CD14-positive monocyte (primary cell): Measurements from ENCODE around the gene NR3C1. TPM values are rescaled to one million over a fixed set of nuclear protein-coding genes. Genes with fewer than 3 reads are reported as not detected.

Experiments
- DNase-seq, 3 donors: peaks; one replicate each; pipeline ENCODE4 v3.0.0-alpha.2; 2011 to 2022
- H2AFZ ChIP-seq: 2 replicates; pipeline ENCODE4 v1.6.0; 2012; ENCODE audit warnings: mild to moderate bottlenecking, low read depth, low read length, inconsistent platforms; ENCODE audit not compliant: insufficient read depth, poor library complexity, severe bottlenecking
- H3K27ac ChIP-seq, 2 donors: 1 replicate in 1 of 2; 2 replicates in 1 of 2; pipeline ENCODE4 v1.5.1; 2012 to 2013; ENCODE audit warnings: low read length in 2 of 2, control low read depth in 1 of 2, inconsistent platforms in 1 of 2, low read depth in 1 of 2, mild to moderate bottlenecking in 1 of 2
- H3K27me3 ChIP-seq, 2 donors: one replicate each; pipeline versions ENCODE4 v1.6.0 to v1.6.1; 2011 to 2013; ENCODE audit warnings: low read length in 2 of 2; ENCODE audit not compliant: control insufficient read depth in 2 of 2, insufficient read depth in 2 of 2
- H3K36me3 ChIP-seq, 2 donors: replicated peaks in 1 of 2; 1 replicate in 1 of 2; 2 replicates in 1 of 2; pipeline versions ENCODE4 v1.5.1 to v1.6.1; 2012 to 2013; ENCODE audit warnings: low read length in 2 of 2, control low read depth in 1 of 2, inconsistent platforms in 1 of 2, mild to moderate bottlenecking in 1 of 2; ENCODE audit not compliant: insufficient read depth in 2 of 2, control insufficient read depth in 1 of 2
- H3K4me1 ChIP-seq, 2 donors: 1 replicate in 1 of 2; 2 replicates in 1 of 2; pipeline versions ENCODE4 v1.5.1 to v1.6.1; 2012 to 2013; ENCODE audit warnings: low read length in 2 of 2, control low read depth in 1 of 2, inconsistent platforms in 1 of 2, mild to moderate bottlenecking in 1 of 2, moderate library complexity in 1 of 2; ENCODE audit not compliant: insufficient read depth in 2 of 2, control insufficient read depth in 1 of 2
- H3K4me2 ChIP-seq: replicated peaks from 2 replicates; pipeline ENCODE3; 2012; ENCODE audit warnings: low read length, moderate library complexity, mild to moderate bottlenecking; ENCODE audit not compliant: poor library complexity, severe bottlenecking; ENCODE audit errors: extremely low read depth
- H3K4me3 ChIP-seq, 3 experiments: fragments of 200-600 bp in 1 of 3; sonication (generic) in 1 of 3; replicated peaks in 1 of 3; 1 replicate in 2 of 3; 2 replicates in 1 of 3; pipeline ENCODE4 v1.5.1; 2011 to 2013; ENCODE audit warnings: low read length in 3 of 3, mild to moderate bottlenecking in 3 of 3, control low read depth in 2 of 3, low read depth in 2 of 3, inconsistent platforms in 1 of 3, moderate library complexity in 1 of 3
- H3K79me2 ChIP-seq: 2 replicates; pipeline ENCODE4 v1.6.0; 2012; ENCODE audit warnings: mild to moderate bottlenecking, control low read depth, inconsistent platforms, low read length, moderate library complexity; ENCODE audit not compliant: insufficient read depth
- H3K9ac ChIP-seq: 2 replicates; pipeline ENCODE4 v1.6.0; 2017; ENCODE audit warnings: low read length, mild to moderate bottlenecking; ENCODE audit not compliant: insufficient read depth, poor library complexity, severe bottlenecking
- H3K9me3 ChIP-seq, 2 donors: replicated peaks in 1 of 2; 1 replicate in 1 of 2; 2 replicates in 1 of 2; pipeline versions ENCODE4 v1.5.1 to v1.6.1; 2012 to 2013; ENCODE audit warnings: low read length in 2 of 2, control low read depth in 1 of 2; ENCODE audit not compliant: control insufficient read depth in 1 of 2, insufficient read depth in 1 of 2
- H4K20me1 ChIP-seq: 2 replicates; pipeline ENCODE4 v1.6.0; 2012; ENCODE audit warnings: mild to moderate bottlenecking, low read length, control low read depth, moderate library complexity; ENCODE audit not compliant: insufficient read depth
- H3K27ac Mint-ChIP-seq, 7 donors: one replicate each; pipeline ENCODE4 v1.8.0; 2020; ENCODE audit warnings: mild to moderate bottlenecking in 7 of 7, mixed read lengths in 7 of 7, moderate library complexity in 6 of 7, inconsistent platforms in 2 of 7
- H3K27me3 Mint-ChIP-seq, 3 donors: one replicate each; pipeline ENCODE4 v1.8.0; 2021 to 2022; ENCODE audit warnings: low read depth in 3 of 3, mild to moderate bottlenecking in 3 of 3, mixed read lengths in 3 of 3, moderate library complexity in 3 of 3, inconsistent platforms in 1 of 3
- H3K36me3 Mint-ChIP-seq, 2 donors: one replicate each; pipeline ENCODE4 v1.8.0; 2020; ENCODE audit warnings: mixed read lengths in 2 of 2, inconsistent platforms in 1 of 2, mild to moderate bottlenecking in 1 of 2
- H3K4me1 Mint-ChIP-seq: one replicate; pipeline ENCODE4 v1.8.0; 2020; ENCODE audit warnings: mild to moderate bottlenecking, mixed read lengths
- H3K4me3 Mint-ChIP-seq, 2 donors: one replicate each; pipeline ENCODE4 v1.8.0; 2020; ENCODE audit warnings: mild to moderate bottlenecking in 2 of 2, mixed read lengths in 2 of 2, moderate library complexity in 1 of 2
- H3K9me3 Mint-ChIP-seq, 7 donors: one replicate each; pipeline ENCODE4 v1.8.0; 2020 to 2022; ENCODE audit warnings: mixed read lengths in 7 of 7, mild to moderate bottlenecking in 6 of 7, moderate library complexity in 6 of 7, inconsistent platforms in 2 of 7
- WGBS: methylation state at CpG from one replicate; pipeline ENCODE4 v1.1.5; 2013; ENCODE audit warnings: missing lambda C conversion rate; ENCODE audit not compliant: insufficient coverage; 5-methylcytosine and 5-hydroxymethylcytosine counted together
- intact Hi-C, 2 donors: fragments of 100-400 bp; cut with micrococcal nuclease; formaldehyde crosslinking; loops; one replicate each; pipeline versions ENCODE4 v1.15.0 to v1.15.1; 2023
- polyA plus RNA-seq, 3 donors: library from polyadenylated mRNA; depleted of rRNA in 1 of 3; unstranded in 2 of 3; stranded (reverse) in 1 of 3; fragments of 300-500 nt in 2 of 3; fragments of >200 nt in 1 of 3; fragmentation: Illumina TruSeq in 2 of 3; gene quantifications; 1 replicate in 2 of 3; 2 replicates in 1 of 3; pipeline ENCODE4 v1.2.3, GENCODE V29; 2012 to 2021
- TF ChIP-seq, protein P1 (sequence below): fragments of 200-600 bp; IDR thresholded peaks from one replicate; pipeline ENCODE4 v1.8.0; 2022; ENCODE audit warnings: antibody characterized with exemption, mild to moderate bottlenecking

NR3C1 gene
- polyA plus RNA-seq, 3 donors, result 25.4 to 82.8 (median 75.1) TPM

DNA sequence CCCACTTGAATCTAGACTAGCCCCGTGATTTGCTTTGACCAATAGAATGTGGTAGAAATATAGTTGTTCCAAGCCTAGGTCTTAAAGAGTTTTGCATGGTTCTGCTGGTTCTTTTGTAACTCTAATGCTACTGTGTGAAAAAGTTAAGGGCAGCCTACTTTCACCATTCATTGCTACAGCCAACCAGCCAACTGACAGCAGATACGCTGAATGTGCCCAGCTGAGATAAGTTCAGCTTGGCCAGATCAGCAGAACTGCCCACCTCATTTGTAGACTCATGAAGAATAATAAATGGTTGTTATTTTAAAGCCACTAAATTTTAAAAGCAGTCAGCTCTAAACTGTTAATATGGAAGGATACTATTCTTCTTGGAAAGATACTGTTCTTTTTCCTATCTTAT is 23.9 kb downstream of the NR3C1 start:
- Histone ChIP-seq H3K4me1 (peaks cover 4 to 11% of the 10 kb centered on the region in 2 donors), H3K4me3 (no peak overlapping the region), H3K27me3 (no peaks in the 10 kb centered on the region), H3K36me3 (peaks cover 0 to 29% of the 10 kb centered on the region in 2 donors), H3K9ac (no peak overlapping the region), H4K20me1 (peaks cover 100% of the 10 kb centered on the region), H3K27ac (no peak overlapping the region), H2AFZ (no peak overlapping the region), H3K79me2 (peaks cover 100% of the 10 kb centered on the region), H3K9me3 (peaks cover 5 to 6% of the 10 kb centered on the region in 2 donors), H3K4me2 (no peak overlapping the region)
- Mint-ChIP-seq H3K4me3 (no peak overlapping the region), H3K27me3 (no peaks in the 10 kb centered on the region), H3K27ac (peak overlapping the region in 2 of 7 donors; percentile 36 to 62), H3K36me3 (peaks cover 20 to 40% of the 10 kb centered on the region in 2 donors), H3K9me3 (peaks cover 6 to 9% (median 8%) of the 10 kb centered on the region in 7 donors), H3K4me1 (peaks cover 54% of the 10 kb centered on the region)
- no peak for DNase-seq
- TF ChIP-seq, protein P1, sequence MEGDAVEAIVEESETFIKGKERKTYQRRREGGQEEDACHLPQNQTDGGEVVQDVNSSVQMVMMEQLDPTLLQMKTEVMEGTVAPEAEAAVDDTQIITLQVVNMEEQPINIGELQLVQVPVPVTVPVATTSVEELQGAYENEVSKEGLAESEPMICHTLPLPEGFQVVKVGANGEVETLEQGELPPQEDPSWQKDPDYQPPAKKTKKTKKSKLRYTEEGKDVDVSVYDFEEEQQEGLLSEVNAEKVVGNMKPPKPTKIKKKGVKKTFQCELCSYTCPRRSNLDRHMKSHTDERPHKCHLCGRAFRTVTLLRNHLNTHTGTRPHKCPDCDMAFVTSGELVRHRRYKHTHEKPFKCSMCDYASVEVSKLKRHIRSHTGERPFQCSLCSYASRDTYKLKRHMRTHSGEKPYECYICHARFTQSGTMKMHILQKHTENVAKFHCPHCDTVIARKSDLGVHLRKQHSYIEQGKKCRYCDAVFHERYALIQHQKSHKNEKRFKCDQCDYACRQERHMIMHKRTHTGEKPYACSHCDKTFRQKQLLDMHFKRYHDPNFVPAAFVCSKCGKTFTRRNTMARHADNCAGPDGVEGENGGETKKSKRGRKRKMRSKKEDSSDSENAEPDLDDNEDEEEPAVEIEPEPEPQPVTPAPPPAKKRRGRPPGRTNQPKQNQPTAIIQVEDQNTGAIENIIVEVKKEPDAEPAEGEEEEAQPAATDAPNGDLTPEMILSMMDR, result no peak
- intact Hi-C loops, result no loop called here
- WGBS, result no CpG with 5 or more reads among the region's 2 CpGs

DNA sequence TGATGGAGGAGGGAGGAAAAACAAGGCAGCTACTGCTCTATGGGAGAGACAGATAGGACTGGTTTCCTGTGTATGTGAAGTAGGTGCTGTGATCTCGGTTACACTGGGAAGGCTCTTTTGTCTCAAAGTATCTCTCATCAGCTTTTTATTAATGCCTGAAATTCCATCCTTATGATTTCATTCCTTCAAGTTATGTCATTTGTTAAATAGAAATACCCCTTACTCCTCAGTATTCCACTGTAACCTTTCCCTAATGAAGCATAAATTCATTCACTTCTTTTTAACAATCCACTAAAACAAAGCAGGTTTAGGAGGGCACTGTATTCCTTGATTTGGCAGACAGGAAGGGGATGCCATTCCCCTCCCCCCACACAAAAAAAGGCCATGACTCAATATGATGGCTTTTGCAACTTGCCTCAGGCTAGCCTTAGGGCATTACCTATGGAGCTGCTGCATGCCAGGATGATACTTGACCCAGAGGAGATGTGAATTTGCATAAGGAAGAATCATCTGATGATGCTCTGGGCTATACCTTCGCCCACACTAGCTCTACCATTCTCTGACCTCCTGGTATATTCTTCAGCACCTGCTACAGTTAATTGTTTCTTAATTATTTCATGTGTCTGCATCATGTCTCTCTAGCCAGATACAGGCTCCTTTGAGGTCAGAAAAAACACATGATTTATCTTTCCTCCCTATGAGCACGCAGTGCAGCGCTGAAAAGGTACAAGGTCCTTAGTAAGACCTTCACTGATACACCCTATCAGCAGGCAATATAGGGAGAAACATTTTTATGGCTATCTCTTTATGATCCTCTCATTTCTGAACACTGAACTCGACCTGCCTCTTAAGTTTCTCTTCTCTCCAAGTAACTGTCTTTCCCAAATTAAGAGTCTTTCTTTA is 26.3 kb downstream of the NR3C1 start:
- H3K27me3 ChIP-seq, result no peaks in the 10 kb centered on the region
- Mint-ChIP-seq H3K36me3 (peaks cover 15 to 37% of the 10 kb centered on the region in 2 donors), H3K27me3 (no peaks in the 10 kb centered on the region), H3K9me3 (no peaks in the 10 kb centered on the region), H3K27ac (peak overlapping the region in 2 of 7 donors; percentile 12 to 38), H3K4me3 (peak overlapping the region in 1 of 2 donors; percentile 46), H3K4me1 (peaks cover 45% of the 10 kb centered on the region)
- no peak overlapping the region for H3K4me3 ChIP-seq
- no CpG with 5 or more reads among the region's 5 CpGs for WGBS
- TF ChIP-seq, protein P1, result no peak
- H2AFZ ChIP-seq, result no peak overlapping the region
- intact Hi-C loops, result no loop called here
- no peak overlapping the region for H3K4me2 ChIP-seq
- peaks cover 0 to 10% of the 10 kb centered on the region in 2 donors for H3K36me3 ChIP-seq
- peak overlapping the region in 1 of 2 donors; percentile 12 for H3K27ac ChIP-seq
- no peaks in the 10 kb centered on the region for H3K9me3 ChIP-seq
- H3K79me2 ChIP-seq, result peaks cover 100% of the 10 kb centered on the region
- H3K9ac ChIP-seq, result no peak overlapping the region
- H3K4me1 ChIP-seq, result peaks cover 4 to 11% of the 10 kb centered on the region in 2 donors
- no peak for DNase-seq
- H4K20me1 ChIP-seq, result peaks cover 100% of the 10 kb centered on the region
